ENCODE data around the gene TPM2. TPM values are rescaled to one million over a fixed set of nuclear protein-coding genes. Genes with fewer than 3 reads are reported as not detected.

Gene TPM2
- polyA plus RNA-seq, 1 experiment: 1,535 TPM

DNA sequence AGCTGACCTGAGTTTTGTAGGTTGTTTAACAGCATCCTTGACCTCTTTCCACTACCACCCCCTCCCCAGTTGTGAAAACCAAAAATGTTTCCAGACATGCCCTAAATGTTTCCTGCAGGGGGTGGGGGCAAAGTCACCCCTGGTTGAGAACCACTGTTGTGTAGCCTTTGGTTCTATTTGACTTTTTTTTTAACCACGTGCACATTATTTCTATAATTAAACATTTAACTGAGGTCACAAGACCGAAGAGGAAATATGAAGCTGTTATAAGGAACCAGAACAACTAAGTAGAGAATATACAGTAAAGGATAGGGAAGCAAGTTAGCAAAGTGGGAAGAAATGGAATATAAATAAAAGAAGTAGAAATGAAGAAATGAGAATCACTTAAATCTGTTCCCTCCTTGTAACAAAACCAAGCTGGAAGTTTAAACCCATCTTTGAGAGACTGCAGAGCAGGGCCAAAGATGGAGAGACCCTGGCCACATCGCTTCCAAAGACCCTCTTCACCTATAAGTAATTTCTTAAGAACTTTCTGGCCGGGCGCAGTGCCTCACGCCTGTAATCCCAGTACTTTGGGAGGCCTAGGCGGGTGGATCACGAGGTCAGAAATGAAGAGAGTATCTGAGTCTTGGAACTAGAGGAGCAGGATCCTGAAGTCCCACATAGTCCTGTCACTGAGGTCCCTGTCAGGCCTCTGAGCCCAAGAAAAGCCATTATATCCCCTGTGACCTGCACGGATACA is 53.4 kb downstream of the TPM2 start:
- TF ChIP-seq, protein P1, sequence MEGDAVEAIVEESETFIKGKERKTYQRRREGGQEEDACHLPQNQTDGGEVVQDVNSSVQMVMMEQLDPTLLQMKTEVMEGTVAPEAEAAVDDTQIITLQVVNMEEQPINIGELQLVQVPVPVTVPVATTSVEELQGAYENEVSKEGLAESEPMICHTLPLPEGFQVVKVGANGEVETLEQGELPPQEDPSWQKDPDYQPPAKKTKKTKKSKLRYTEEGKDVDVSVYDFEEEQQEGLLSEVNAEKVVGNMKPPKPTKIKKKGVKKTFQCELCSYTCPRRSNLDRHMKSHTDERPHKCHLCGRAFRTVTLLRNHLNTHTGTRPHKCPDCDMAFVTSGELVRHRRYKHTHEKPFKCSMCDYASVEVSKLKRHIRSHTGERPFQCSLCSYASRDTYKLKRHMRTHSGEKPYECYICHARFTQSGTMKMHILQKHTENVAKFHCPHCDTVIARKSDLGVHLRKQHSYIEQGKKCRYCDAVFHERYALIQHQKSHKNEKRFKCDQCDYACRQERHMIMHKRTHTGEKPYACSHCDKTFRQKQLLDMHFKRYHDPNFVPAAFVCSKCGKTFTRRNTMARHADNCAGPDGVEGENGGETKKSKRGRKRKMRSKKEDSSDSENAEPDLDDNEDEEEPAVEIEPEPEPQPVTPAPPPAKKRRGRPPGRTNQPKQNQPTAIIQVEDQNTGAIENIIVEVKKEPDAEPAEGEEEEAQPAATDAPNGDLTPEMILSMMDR (IDR thresholded peaks at IDR 0.05; ENCODE audit: low read depth, low read length): no peak
- CTCF ChIA-PET: interaction anchor here (1.2 kb wide), 1 partner anchor 11 kb away, joined by 3 read pairs; no protein-coding TSS in a partner anchor
- Histone ChIP-seq H3K9me3 (ENCODE audit: control insufficient read depth, insufficient read depth, low read length) (no peaks in the 10 kb centered on the region), H3K27ac (ENCODE audit: low read depth, low read length) (no peak overlapping the region), H3K4me3 (ENCODE audit: low read depth, low read length) (no peak overlapping the region), H3K27me3 (ENCODE audit: control insufficient read depth, insufficient read depth, low read length) (no peaks in the 10 kb centered on the region)
- POLR2A ChIA-PET: no interaction called here
- no peak for DNase-seq (ENCODE audit: low read depth, low spot score)

DNA sequence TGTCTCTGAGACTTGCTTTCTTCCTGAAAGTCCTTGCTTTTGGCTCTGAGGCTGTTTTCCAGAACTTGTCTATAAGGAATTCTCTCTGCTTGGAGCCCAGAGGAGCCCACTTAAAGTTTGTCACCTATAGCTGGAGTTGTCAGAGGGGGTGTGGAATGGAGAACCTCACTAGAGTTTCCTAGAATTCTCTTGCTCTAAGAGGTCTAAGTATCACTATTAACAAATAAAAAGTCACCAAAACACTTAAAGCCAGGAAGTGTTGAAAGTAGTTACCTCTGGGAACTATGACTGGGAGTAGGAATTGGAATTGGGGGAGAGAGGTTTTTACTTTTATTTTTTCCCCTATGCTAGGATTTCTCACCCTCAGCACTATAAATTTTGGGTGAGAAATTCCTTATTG is 54.0 kb downstream of the TPM2 start:
- ChIA-PET POLR2A (no interaction called here), CTCF (interaction anchor here (1.0 to 1.2 kb wide), 2 partner anchors 11 to 32 kb away, joined by 3 read pairs; no protein-coding TSS in a partner anchor)
- H3K27me3 ChIP-seq (ENCODE audit: control insufficient read depth, insufficient read depth, low read length): no peaks in the 10 kb centered on the region
- H3K27ac ChIP-seq (ENCODE audit: low read depth, low read length): no peak overlapping the region
- no peak overlapping the region for H3K4me3 ChIP-seq (ENCODE audit: low read depth, low read length)
- TF ChIP-seq, protein P1 (IDR thresholded peaks at IDR 0.05; ENCODE audit: low read depth, low read length): no peak
- no peaks in the 10 kb centered on the region for H3K9me3 ChIP-seq (ENCODE audit: control insufficient read depth, insufficient read depth, low read length)
- DNase-seq (ENCODE audit: low read depth, low spot score): no peak

Small RNA genes lying within 50 kb of the gene (small RNA-seq; reads per million reads assigned to genes)
- gene MIR6853 (ENCODE audit: insufficient read length, low read depth) (1.3 reads per million), gene RMRP (ENCODE audit: insufficient read length, low read depth) (not detected), gene RN7SL22P (ENCODE audit: insufficient read length, low read depth) (not detected)

Other genes with a start within 250 kb of the TPM2 start
- gene RUSC2, start 199.8 kb downstream of the TPM2 start, polyA plus RNA-seq (2011; rRNA removed): 17.4 and 19.3 TPM in 2 replicates
- 12.8 and 14.5 TPM in 2 replicates for gene TESK1, start 84.7 kb downstream of the TPM2 start, polyA plus RNA-seq (2011; rRNA removed)
- gene CD72, start 71.5 kb downstream of the TPM2 start, polyA plus RNA-seq (2011; rRNA removed): 0.86 and 1.0 TPM in 2 replicates
- gene SIT1, start 39.0 kb downstream of the TPM2 start, polyA plus RNA-seq (2011; rRNA removed): not detected in 2 replicates
- 173 and 306 TPM in 2 replicates for gene RMRP, start 31.9 kb downstream of the TPM2 start, polyA plus RNA-seq (2011; rRNA removed)
- gene CCDC107, start 31.6 kb downstream of the TPM2 start, polyA plus RNA-seq (2011; rRNA removed): 11.8 TPM in 2 replicates
- 1.1 and 1.2 TPM in 2 replicates for gene ARHGEF39, start 24.7 kb downstream of the TPM2 start, polyA plus RNA-seq (2011; rRNA removed)
- 1.2 and 1.3 TPM in 2 replicates for gene CA9, start 16.0 kb downstream of the TPM2 start, polyA plus RNA-seq (2011; rRNA removed)
- gene TLN1, start 42.3 kb upstream of the TPM2 start, polyA plus RNA-seq (2011; rRNA removed): 165 and 224 TPM in 2 replicates
- gene CREB3, start 42.7 kb upstream of the TPM2 start, polyA plus RNA-seq (2011; rRNA removed): 51.1 and 58.1 TPM in 2 replicates
- gene GBA2, start 59.3 kb upstream of the TPM2 start, polyA plus RNA-seq (2011; rRNA removed): 32.9 and 34.7 TPM in 2 replicates
- 20.2 and 20.7 TPM in 2 replicates for gene RGP1, start 59.4 kb upstream of the TPM2 start, polyA plus RNA-seq (2011; rRNA removed)
- not detected in 2 replicates for gene MSMP, start 64.4 kb upstream of the TPM2 start, polyA plus RNA-seq (2011; rRNA removed)
- gene NPR2, start 101.7 kb upstream of the TPM2 start, polyA plus RNA-seq (2011; rRNA removed): 31.9 and 44.6 TPM in 2 replicates
- 0.56 and 0.58 TPM in 2 replicates for gene SPAG8, start 122.3 kb upstream of the TPM2 start, polyA plus RNA-seq (2011; rRNA removed)
- 17.5 and 18.5 TPM in 2 replicates for gene HINT2, start 125.1 kb upstream of the TPM2 start, polyA plus RNA-seq (2011; rRNA removed)
- gene FAM221B, start 138.8 kb upstream of the TPM2 start, polyA plus RNA-seq (2011; rRNA removed): not detected in 2 replicates
- 3.3 and 4.7 TPM in 2 replicates for gene TMEM8B, start 139.3 kb upstream of the TPM2 start, polyA plus RNA-seq (2011; rRNA removed)
- not detected in 2 replicates for gene OR13J1, start 180.5 kb upstream of the TPM2 start, polyA plus RNA-seq (2011; rRNA removed)
- 2.7 and 3.0 TPM in 2 replicates for gene HRCT1, start 216.3 kb upstream of the TPM2 start, polyA plus RNA-seq (2011; rRNA removed)
- gene SPAAR, start 219.6 kb upstream of the TPM2 start, polyA plus RNA-seq (2011; rRNA removed): 0.17 and 0.27 TPM in 2 replicates